Endometrium (tissue), 2 donors: ENCODE results near the gene PHACTR2.

Experiments
- FAIRE-seq: peaks from 2 replicates; lab custom pipeline; 2012; peaks lifted over from hg19 to GRCh38; lab: Jason Lieb, UNC
- donor health status: control.
- donor health status: control.

PHACTR2 gene

DNA sequence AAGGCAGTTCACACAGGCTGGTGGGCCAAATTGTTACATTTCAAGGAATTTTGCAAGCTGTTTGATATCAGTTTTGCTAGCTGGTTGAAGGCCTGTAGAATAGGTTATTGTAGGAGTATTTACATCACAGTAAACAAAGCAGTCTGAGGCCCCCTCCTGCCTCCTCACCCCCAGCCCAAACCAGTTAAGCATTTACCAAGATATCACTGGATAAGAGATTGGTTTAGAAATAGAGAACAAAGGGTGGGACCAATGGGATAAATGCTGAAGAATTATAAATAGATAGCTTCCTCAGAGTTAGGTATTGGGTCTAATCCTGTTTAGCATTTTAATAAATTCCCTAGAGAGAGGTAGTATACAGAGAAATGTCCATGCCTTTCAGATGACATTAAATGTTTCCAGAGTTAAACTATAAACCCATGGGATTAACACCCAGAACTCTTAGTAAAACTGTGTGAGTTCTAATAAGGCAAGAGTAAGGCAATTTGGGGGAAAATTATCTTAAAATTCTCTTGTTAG is 2.3 kb upstream of the PHACTR2 start:
- no peak for FAIRE-seq

DNA sequence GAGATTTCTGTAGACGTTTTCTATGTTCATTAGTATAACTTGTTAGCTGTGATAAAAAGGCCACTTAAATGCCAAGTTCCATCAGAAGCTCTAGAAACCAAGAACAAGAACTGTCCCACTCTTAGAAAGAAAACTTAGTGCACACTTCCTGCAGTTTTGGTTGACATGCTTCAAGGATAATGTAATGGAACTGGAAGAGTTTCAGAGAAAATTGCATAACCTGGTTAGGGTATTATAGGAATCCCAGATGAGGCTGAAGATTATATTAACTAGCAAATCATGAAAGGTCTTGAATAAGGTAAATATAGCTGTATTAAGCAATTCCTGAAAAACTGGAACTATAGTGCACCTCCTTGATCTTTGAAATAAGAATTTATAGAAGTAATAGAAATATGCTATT is 1.8 kb upstream of the PHACTR2 start:
- FAIRE-seq = no peak

DNA sequence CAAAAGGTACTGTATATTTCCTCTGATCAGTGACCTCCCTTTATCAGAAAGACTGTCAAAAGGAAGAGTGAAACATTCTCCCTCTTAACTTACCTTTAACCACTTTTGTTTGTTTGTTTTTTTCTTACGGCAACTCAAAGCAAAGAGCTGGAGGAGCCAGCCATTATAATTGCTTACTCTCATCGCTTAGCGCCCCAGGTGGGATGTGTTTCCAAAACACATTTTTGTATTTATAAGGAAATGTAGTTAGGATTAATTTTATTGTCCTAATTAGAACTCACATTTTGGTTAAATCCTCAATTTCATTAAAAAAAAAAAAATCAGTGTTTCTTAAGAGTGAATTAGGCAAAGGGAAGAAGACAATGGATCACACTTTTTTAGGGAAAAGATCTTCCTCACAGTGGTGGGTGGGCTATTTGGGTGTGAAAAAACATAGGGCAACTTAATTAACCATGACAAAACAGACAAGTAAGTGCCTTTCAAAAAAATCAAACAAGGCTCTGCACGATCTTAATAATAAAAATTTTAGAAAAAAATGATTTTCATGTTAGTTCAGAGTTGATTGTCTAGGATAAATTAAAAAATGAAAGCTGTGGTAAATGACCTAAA is 1.2 kb upstream of the PHACTR2 start:
- FAIRE-seq = peak; percentile 23

DNA sequence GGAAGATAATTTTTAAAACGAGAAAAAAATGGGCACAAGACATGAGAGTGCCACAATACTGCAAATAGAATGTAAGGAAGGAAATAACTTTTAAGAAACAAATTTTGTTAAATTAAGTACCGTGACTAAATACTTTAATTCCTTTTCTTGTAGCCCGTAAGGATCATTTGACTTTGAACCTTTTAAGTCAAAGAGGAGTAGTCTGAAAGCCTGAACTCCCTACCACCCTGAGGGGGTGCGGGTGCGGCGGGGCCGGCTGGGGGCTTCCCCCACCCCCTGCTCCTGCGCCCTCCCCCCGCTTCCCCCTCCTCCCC is 231 bp upstream of the PHACTR2 start:
- FAIRE-seq = peak; percentile 4

DNA sequence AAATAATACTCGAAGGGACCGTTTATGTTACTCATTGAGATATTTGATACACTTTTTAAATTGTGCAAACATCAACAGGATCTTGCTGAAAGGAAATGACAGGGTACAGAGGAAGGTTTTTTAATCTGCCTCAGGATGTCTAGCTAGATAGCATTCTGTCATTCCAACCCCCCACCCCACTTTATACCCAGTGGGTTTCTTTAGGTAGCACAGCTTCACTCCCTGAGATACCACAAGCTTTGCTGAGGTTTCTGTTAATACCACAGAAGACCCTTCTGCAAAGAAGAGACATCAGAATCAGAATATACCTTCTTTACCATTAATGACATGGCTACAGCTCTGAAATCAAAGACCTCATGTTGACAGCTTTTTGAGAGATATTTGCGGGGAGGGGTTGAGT is 1.3 kb downstream of the PHACTR2 start:
- no peak for FAIRE-seq

DNA sequence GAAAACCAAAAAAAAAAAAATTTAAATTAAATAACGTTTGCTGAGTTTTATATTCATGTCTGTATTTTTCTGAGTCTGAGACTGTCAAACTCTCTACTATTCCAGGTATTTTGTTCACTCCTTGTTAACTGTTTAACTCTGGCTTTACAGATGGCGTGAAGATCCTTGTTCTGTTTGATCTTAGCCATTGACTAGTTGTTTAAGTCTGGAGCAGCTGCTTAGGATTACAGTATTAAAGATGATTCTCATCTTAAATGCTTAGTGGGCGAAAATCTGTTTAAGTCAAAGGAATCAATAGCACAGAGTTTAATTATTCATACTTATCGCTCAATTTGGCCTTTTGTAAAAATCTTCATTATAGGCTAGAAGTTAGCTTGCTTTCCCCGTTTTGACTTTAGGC is 2.4 kb downstream of the PHACTR2 start:
- FAIRE-seq = no peak

DNA sequence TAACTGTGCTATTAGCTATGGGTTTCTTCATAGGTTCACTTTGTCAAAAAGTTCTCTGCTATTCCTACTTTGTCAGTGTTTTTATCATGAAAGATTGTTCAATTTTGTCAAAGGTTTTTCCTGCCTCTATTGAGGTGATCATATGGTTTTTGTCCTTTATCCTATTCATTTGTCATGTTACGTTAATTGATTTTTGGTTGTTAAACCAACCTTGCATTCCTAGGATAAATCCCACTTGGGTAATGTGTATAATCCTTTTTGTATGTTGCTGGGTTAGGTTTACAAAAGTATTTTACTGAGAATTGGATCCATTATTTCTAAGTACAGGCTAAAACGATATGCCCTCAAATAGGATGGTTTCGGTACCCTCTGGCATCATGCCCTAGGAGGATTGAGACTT is 5.0 kb downstream of the PHACTR2 start:
- FAIRE-seq = no peak

DNA sequence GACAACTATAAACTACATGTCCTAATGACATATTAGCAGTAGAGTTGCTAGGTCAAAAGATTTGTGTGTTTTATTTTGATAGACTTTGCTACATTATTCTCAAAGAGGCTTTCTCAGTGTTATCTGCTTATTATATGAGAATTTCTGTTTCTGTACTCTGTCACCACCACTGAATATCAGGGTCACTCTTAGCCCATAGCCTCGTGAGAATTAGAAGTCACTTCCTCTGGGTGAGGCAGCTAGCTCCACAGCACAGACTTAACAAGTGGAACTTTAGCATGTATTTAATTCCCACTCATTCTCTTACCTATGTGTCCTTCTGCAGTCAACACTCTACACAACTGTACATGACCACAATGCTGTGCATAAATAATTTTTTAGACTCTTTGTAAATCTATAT is 6.7 kb downstream of the PHACTR2 start:
- no peak for FAIRE-seq

DNA sequence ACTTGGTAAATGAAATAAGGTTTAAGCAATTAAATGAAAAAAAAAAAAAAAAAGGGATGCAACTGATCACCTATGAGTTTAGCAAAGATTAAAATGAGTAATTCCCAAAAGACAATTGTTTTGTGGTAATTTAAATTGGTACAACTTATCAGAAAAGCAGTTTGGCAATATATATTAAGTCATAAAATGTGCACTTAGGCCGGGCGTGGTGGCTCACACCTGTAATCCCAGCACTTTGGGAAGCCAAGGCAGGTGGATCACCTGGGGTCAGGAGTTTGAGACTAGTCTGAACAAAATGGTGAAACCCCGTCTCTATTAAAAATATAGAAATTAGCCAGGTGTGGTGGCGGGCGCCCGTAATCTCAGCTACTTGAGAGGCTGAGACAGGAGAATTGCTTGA is 7.9 kb downstream of the PHACTR2 start:
- no peak for FAIRE-seq

DNA sequence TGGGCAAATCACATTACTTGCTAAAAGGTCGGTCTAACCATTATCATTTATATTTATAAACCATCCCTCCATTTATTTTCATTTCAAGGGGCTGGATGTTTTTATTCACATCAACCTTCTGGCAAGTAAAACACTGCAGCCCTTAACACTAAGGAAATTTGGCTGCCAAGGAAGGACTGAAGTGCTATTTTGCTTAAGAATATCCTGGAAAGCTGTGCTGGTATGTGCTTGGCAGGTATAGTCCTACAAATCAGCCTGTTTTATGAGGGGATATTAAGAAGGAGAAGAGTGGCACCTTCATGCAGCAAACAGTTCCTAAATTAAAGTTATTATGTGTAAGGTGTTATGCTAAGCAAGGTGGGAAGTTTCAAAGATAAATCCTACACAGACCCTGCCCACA is 9.8 kb downstream of the PHACTR2 start:
- FAIRE-seq = no peak

DNA sequence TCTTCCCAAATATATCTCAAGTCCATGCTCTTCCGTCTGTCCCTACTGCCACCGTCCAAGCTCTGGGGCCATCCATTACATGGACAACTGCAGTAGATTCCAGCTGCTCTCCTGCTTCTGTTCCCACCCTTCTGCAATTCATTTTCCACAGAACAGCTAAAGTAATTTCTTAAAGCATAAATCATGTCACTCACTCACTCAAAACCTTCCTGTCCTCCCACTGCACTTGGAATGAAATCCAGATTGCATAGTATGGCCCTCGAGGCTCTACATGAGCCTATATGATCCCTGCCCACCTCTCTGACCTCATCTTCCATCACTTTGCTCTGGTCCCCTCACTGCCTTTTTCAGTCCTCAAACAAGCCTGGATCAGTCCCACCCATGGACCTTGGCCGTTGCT is 10.9 kb downstream of the PHACTR2 start:
- FAIRE-seq = no peak

DNA sequence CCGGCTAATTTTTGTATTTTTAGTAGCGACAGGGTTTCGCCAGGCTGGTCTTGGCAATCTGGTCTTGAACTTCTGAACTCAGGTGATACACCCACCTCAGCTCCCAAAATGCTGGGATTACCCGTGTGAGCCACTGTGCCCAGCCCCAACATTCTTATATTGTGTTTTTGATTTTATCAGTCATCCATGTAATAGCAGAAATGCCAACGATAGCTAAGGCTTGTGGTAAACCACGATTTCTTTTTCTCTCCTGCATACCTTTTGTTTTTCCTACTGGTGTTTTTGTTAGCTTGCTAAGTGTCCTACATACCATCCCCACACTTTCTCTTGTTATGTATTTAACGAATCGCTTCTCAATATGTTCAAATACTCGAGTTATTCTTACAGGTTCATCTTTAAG is 12.1 kb downstream of the PHACTR2 start:
- FAIRE-seq = no peak

DNA sequence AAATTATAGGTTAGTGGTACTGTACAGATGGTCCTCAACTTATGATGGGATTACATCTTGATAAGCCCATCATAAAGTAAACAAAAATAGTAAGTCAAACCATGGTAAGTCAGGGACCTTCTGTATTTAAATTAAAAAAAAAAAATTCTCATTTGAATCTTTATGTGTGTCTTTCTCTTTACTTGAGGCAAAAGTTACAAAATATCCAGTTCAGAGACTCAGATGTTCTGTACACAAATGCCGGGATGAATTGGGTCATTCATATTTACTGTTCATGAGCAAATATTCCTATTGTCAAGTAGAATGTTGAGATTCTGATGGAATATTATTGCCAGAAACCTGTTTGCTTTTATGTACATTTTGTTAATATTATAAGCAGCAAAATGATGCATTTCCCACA is 13.4 kb downstream of the PHACTR2 start:
- no peak for FAIRE-seq

DNA sequence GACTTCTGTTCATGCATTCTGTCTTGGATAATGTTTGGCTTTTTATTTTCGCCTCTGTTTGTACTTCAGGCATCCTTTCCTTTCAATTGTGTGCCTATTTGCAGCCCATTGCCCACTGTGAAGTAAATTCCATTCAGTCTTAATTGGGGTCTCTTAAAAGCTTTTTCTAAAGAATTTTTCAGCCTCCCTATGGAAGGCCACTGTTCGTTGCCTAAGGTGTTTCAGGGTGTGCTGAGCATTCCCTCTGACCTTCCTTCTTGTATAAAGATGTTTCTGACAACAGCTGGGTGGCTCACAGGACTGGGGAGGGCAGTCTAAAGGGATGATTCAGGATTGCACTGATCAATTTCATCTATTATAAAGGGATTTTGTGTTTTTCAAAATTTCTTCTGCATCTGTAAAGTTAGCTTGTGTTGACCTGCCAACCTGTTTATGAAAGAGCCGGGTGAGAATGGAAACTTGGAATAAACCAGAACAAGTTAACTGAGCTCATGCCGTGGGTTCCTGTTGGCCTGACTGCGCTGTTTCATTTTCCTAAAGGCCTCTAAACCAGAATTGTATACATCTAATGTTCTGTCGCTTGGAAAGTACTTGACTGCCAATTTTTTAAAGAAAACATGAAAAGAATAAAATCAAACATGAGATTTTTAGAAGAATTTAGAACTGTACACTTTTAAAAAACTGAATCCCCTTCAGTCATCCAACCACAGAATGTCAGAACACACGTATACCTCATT is 14.3 kb downstream of the PHACTR2 start:
- FAIRE-seq = no peak

DNA sequence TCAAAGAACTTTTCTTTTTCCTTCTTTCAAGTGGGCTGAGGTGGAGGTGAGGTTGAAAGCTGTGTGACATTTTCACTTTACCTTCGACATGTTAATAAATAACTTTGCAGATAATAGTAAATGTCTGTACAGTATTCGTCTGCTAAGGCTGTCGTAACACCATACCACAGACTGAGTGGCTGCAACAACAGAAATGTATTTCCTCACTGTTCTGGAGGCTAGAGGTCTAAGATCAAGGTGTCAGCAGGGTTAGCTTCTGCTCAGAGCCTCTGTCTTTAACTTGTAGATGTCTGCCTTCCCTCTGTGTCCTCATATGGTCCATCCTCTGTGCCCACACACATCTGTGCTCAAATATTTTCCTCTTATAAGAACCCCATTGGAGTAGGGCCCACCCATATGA is 14.9 kb downstream of the PHACTR2 start:
- no peak for FAIRE-seq

DNA sequence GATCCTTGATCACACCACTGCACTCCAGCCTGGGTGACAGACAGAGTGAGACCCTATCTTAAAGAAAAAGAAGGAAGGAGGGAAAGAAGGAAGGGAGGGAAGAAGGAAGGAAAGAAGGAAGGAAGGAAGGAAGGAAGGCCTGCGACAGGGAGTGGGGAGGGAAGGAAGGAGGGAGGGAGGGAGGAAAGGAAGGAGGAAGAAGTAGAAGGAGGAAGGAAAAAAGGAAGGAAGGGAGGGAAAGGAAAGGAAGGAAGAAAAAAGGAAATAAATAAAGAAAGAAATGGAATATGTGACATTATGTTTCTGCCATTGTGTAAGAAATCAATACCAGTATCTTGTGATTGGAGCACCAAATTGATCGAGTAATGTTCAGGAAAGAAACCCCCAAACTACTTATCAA is 16.2 kb downstream of the PHACTR2 start:
- no peak for FAIRE-seq

DNA sequence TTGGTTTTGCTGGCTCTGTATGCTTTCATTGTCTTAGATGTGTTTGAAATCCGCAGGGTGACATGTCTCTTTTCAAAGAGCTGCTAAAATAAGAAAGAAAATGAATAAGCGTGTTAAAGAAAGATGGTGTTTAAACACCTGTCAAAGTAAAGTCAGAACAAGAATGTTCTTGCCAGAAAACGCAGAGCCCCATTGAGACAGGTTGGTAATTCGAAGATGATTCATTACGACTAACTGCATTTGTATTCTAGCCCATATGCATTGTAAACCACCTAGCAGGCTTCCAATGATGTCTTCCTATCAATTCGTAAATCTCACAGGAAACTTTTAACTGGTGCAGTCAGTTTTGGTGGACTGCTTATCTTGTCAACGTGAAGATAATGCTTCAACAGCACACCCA is 16.8 kb downstream of the PHACTR2 start:
- FAIRE-seq = no peak

DNA sequence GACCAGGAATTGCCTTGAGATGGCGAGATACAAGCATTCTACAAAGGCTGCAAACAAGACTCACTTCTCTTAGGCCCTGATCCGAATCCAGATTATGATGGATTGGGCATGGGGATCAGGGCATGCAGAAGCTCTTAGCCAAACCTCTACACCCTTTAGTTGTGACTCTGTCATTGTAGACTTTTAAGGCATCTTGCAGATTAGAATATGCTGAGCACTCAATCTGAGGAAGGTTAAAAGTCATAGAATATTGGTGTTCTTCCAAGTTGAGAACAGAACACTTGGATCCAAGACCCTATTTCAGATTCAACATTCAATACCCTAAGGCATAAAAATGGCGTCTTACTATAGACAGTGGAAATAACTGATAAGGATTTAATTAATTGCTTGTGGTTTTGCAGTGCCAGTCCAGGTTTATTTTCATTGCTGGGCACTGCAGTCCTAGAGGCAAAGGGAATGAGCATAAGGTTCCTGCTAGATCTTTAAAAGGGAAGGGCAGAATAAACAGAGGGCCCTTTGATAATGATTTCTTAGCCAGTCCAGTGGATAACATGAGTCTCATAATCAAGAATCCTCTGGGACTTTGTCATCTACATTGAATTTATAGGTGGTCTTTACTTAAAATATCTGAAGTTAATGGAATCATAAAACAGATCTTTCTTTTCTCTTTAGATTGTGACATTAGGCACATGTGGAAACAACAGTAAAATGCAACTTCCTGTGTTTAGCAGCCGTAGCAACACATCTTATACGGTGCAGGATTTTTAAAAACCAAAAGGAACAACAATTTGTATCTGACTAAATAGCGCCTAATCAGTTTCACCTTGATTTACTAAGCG is 17.6 kb downstream of the PHACTR2 start:
- no peak for FAIRE-seq

DNA sequence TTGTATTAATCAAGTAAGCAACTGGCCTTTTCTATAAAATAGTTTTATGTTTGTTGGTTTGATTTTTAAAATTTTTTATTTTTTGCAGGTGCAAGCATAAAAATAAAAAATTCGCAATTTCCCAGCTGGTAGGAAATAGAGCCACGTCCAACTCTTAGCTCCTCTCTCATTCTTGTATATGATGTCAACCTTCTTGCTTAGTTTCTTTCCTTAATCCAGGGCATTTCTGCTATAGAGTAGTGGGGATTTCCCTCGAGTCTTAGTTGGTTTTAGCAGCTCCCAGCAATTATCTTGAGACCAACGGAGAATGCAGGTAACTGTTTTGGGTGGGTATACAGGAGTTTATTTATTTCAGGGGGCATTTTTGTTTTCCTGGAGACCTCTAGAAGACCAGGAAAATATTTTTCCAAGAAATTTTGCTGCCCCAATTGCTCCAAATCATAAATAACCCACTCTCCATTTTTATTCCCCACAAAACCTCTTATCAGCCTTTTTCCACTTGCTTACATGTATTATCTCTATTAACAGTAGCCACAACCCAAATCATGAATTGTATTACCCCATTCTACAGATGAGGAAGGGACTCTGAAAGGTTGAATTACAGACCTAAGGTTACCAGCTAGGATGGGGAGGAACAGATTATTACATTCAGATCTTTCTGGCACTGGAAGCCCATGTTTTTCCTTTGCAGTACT is 18.4 kb downstream of the PHACTR2 start:
- no peak for FAIRE-seq

DNA sequence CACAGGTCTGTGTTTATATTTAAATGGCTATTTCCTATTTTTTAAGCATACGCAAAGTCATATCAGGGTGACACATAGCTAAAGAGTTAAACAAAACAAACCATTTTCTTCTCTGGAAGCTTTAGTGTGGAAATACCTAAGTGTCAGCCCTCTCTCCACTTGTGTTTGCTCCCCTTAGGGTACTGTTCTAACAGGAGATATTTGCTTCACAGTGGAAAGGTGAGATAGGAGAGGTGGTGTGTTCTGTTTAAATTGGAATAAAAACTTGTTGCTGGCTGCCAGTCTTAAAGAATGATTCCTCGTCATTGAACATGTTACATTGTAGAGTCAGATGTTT is 18.9 kb downstream of the PHACTR2 start:
- FAIRE-seq = no peak

DNA sequence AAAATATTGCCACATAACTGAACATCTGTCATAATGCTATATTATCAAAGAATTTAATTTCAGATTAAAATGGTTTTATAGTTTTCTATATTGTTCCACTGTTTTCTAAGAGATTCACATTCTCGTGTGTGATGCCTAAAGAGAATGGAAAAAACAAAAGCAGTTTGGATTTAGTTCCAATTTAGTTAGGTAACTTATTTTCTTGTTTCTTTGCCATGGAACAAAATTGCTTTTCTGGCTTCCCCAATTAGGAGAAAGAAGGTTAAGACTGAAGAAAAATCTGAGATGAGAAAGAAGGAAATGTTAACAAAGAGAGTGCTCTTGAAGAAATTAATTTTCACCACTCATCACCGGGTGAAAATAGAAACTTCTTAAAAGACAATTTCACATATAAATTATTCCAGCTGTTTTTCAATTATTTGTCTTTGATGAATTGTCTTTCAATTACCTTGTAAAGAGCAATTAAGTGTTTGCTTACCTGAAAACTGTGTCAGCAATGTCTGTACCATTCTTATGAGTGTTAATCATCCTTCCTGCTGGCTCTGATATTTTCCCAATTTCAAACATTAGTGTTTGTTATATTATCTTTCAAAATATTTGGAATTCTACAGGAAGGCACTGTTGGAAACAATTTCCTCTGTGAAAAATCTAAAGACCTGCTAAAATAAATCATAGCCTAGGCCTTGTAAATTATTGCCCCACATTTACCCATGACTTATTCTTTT is 19.5 kb downstream of the PHACTR2 start:
- FAIRE-seq = no peak

DNA sequence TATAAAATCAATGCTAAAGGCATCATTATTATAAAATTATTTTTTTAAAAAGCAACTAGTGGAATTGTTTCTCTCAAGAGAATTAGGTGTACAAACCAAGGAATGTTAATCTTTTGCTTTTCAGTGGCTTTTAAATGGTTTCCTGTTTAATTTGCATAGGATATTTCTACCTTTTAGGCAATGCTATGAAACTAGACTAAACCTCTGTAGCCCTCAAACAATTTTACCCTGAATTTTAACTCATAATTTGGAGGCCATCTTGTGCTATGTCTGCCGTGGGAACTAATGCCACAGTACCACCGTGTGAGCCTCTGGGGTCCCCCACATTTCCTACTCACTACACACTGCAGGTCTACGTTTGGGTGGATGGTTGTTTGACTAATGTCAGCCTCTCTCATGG is 20.6 kb downstream of the PHACTR2 start:
- FAIRE-seq = no peak
